B cell (primary cell): ENCODE data around the gene ARHGEF17. TPM values are rescaled to one million over a fixed set of nuclear protein-coding genes. Genes with fewer than 3 reads are reported as not detected.

Experiments
- ATAC-seq: fragments of 200-7000 bp; cut with Tn5 transposase; one replicate; pipeline ENCODE4 v1.10.0; 2021; ENCODE audit warnings: low read depth, mild to moderate bottlenecking, moderate number of reproducible peaks, moderate library complexity
- CTCF ChIA-PET: fragments of 350-600 bp; sonication (Branson Sonifier 250); formaldehyde crosslinking; loops from one replicate; lab custom pipeline; 2021; ENCODE audit warnings: antibody characterized with exemption, inconsistent platforms; lab: Charles Lee
- POLR2A ChIA-PET: fragments of 350-600 bp; sonication (Branson Sonifier 250); formaldehyde crosslinking; loops from one replicate; lab custom pipeline; 2021; ENCODE audit warnings: antibody characterized with exemption; lab: Charles Lee
- DNase-seq: peaks from one replicate; pipeline ENCODE4 v3.0.0; 2013
- H2AFZ ChIP-seq: 2 replicates; pipeline ENCODE4 v1.6.1; 2012; ENCODE audit warnings: mild to moderate bottlenecking, low read depth, low read length; ENCODE audit not compliant: insufficient read depth, poor library complexity, severe bottlenecking
- H3K27ac ChIP-seq, 2 donors: 1 replicate in 1 of 2; 2 replicates in 1 of 2; pipeline ENCODE4 v1.5.1; 2012 to 2013; ENCODE audit warnings: low read length in 2 of 2, mild to moderate bottlenecking in 2 of 2, moderate library complexity in 1 of 2
- H3K27me3 ChIP-seq, 4 experiments: fragments of 200-600 bp in 1 of 4; sonication (generic) in 1 of 4; replicated peaks in 1 of 4; 1 replicate in 2 of 4; 2 replicates in 2 of 4; pipeline versions ENCODE4 v1.6.1 to v1.7.0; 2013 to 2016; ENCODE audit warnings: low read length in 3 of 4, mild to moderate bottlenecking in 2 of 4, mixed read lengths in 1 of 4, moderate library complexity in 1 of 4; ENCODE audit not compliant: insufficient read depth in 4 of 4, control insufficient read depth in 3 of 4; ENCODE audit errors: control extremely low read depth in 1 of 4
- H3K36me3 ChIP-seq, 2 experiments: replicated peaks in 1 of 2; 1 replicate in 1 of 2; 2 replicates in 1 of 2; pipeline versions ENCODE4 v1.6.1 to v1.7.1; 2013; ENCODE audit warnings: low read length in 1 of 2; ENCODE audit not compliant: insufficient read depth in 2 of 2, control insufficient read depth in 1 of 2; ENCODE audit errors: control extremely low read depth in 1 of 2, extremely low read depth in 1 of 2
- H3K4me1 ChIP-seq, 2 donors: fragments of 200-600 bp in 1 of 2; sonication (generic) in 1 of 2; 1 replicate in 1 of 2; 2 replicates in 1 of 2; pipeline versions ENCODE4 v1.5.1 to v1.6.1; 2013 to 2017; ENCODE audit warnings: low read length in 2 of 2; ENCODE audit not compliant: control insufficient read depth in 2 of 2, insufficient read depth in 2 of 2
- H3K4me2 ChIP-seq: replicated peaks from 2 replicates; pipeline ENCODE3; 2012; ENCODE audit warnings: mild to moderate bottlenecking, low read depth, low read length; ENCODE audit not compliant: poor library complexity, severe bottlenecking
- H3K4me3 ChIP-seq, 5 experiments: fragments of 200-600 bp in 1 of 5; sonication (generic) in 1 of 5; 1 replicate in 3 of 5; 2 replicates in 2 of 5; pipeline versions ENCODE4 v1.5.1 to v1.7.0; 2011 to 2016; ENCODE audit warnings: low read length in 4 of 5, mild to moderate bottlenecking in 4 of 5, low read depth in 2 of 5, control low read depth in 1 of 5, moderate library complexity in 1 of 5; ENCODE audit not compliant: insufficient read depth in 1 of 5; ENCODE audit errors: control extremely low read depth in 1 of 5, extremely low read depth in 1 of 5
- H3K79me2 ChIP-seq: fragments of 200-600 bp; sonication (generic); one replicate; pipeline ENCODE4 v1.6.0; 2016; ENCODE audit warnings: low read length; ENCODE audit not compliant: control insufficient read depth, insufficient read depth
- H3K9ac ChIP-seq: fragments of 200-600 bp; sonication (generic); 2 replicates; pipeline ENCODE4 v1.6.1; 2017; ENCODE audit warnings: mild to moderate bottlenecking, low read length, moderate library complexity
- H3K9me3 ChIP-seq, 3 donors: one replicate each; pipeline versions ENCODE4 v1.6.1 to v1.7.1; 2013; ENCODE audit warnings: low read length in 2 of 3; ENCODE audit not compliant: control insufficient read depth in 2 of 3, insufficient read depth in 1 of 3; ENCODE audit errors: control extremely low read depth in 1 of 3
- H4K20me1 ChIP-seq: 2 replicates; pipeline ENCODE4 v1.6.0; 2012; ENCODE audit warnings: mild to moderate bottlenecking, low read length; ENCODE audit not compliant: insufficient read depth, control insufficient read depth, poor library complexity, severe bottlenecking
- H3K27ac Mint-ChIP-seq: one replicate; pipeline ENCODE4 v1.8.0; 2021; ENCODE audit warnings: mixed read lengths
- H3K27me3 Mint-ChIP-seq: one replicate; pipeline ENCODE4 v1.8.0; 2021; ENCODE audit warnings: mixed read lengths
- H3K4me1 Mint-ChIP-seq: one replicate; pipeline ENCODE4 v1.8.0; 2021; ENCODE audit warnings: mixed read lengths
- H3K4me3 Mint-ChIP-seq: one replicate; pipeline ENCODE4 v1.8.0; 2021; ENCODE audit warnings: mixed read lengths
- H3K9me3 Mint-ChIP-seq: one replicate; pipeline ENCODE4 v1.8.0; 2022; ENCODE audit warnings: mixed read lengths; ENCODE audit not compliant: insufficient read depth
- EZH2 ChIP-seq: IDR thresholded peaks from 2 replicates; pipeline ENCODE4 v1.6.1; 2012; ENCODE audit warnings: borderline replicate concordance, low read depth, mild to moderate bottlenecking, moderate library complexity, low read length; ENCODE audit not compliant: insufficient read depth, poor library complexity, severe bottlenecking
- WGBS: methylation state at CpG from one replicate; pipeline ENCODE4 v1.1.5; 2013; ENCODE audit warnings: missing lambda C conversion rate; ENCODE audit not compliant: insufficient coverage; 5-methylcytosine and 5-hydroxymethylcytosine counted together
- intact Hi-C: fragments of 100-400 bp; cut with micrococcal nuclease; formaldehyde crosslinking; loops from one replicate; pipeline ENCODE4 v1.10.0; 2022
- polyA plus RNA-seq: library from polyadenylated mRNA; depleted of rRNA; stranded (reverse); fragments of >200 nt; gene quantifications from 2 replicates; pipeline ENCODE4 v1.2.3, GENCODE V29; 2012
- total RNA-seq, 2 donors: library from RNA; stranded (reverse); fragments of 120-200 nt in 1 of 2; gene quantifications; 1 replicate in 1 of 2; 2 replicates in 1 of 2; pipeline versions ENCODE4 v1.2.3 to v1.2.4, GENCODE V29; 2013 to 2022
- TF ChIP-seq, protein P1 (sequence below): fragments of 200-600 bp; IDR thresholded peaks from one replicate; pipeline ENCODE4 v1.8.0; 2022; ENCODE audit warnings: antibody characterized with exemption, mild to moderate bottlenecking

The ARHGEF17 gene
- total and polyA plus RNA-seq, 2 donors (not counting 1 experiment from before 2014, with no cell fraction given), result 0.05 TPM; not detected in 1

DNA sequence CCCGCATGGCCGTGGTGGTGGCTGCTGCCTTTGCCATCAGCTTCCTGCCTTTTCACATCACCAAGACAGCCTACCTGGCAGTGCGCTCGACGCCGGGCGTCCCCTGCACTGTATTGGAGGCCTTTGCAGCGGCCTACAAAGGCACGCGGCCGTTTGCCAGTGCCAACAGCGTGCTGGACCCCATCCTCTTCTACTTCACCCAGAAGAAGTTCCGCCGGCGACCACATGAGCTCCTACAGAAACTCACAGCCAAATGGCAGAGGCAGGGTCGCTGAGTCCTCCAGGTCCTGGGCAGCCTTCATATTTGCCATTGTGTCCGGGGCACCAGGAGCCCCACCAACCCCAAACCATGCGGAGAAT lies 10.9 kb upstream of the ARHGEF17 start:
- ChIA-PET CTCF (interaction anchor here (1.1 to 10.9 kb wide), 5 partner anchors 9 to 54 kb away, joined by 3 to 104 read pairs (median 13); partner anchors contain the start of gene ARHGEF17), POLR2A (no interaction called here)
- Histone ChIP-seq H2AFZ (no peak overlapping the region), H3K79me2 (no peaks in the 10 kb centered on the region), H3K27me3 (peaks cover 0 to 56% (median 0%) of the 10 kb centered on the region in 4 experiments), H3K4me1 (peaks cover 4 to 5% of the 10 kb centered on the region in 2 donors), H3K9me3 (no peaks in the 10 kb centered on the region), H4K20me1 (no peaks in the 10 kb centered on the region), H3K4me2 (no peak overlapping the region), H3K4me3 (no peak overlapping the region), H3K27ac (no peak overlapping the region), H3K9ac (no peak overlapping the region), H3K36me3 (no peaks in the 10 kb centered on the region)
- Mint-ChIP-seq H3K9me3 (no peaks in the 10 kb centered on the region), H3K27ac (no peak overlapping the region), H3K4me1 (peaks cover 3% of the 10 kb centered on the region), H3K27me3 (peaks cover 23% of the 10 kb centered on the region), H3K4me3 (no peak overlapping the region)
- intact Hi-C loops, result no loop called here
- DNase-seq, result no peak
- no peak for ATAC-seq
- no peak for TF ChIP-seq EZH2
- TF ChIP-seq, protein P1, sequence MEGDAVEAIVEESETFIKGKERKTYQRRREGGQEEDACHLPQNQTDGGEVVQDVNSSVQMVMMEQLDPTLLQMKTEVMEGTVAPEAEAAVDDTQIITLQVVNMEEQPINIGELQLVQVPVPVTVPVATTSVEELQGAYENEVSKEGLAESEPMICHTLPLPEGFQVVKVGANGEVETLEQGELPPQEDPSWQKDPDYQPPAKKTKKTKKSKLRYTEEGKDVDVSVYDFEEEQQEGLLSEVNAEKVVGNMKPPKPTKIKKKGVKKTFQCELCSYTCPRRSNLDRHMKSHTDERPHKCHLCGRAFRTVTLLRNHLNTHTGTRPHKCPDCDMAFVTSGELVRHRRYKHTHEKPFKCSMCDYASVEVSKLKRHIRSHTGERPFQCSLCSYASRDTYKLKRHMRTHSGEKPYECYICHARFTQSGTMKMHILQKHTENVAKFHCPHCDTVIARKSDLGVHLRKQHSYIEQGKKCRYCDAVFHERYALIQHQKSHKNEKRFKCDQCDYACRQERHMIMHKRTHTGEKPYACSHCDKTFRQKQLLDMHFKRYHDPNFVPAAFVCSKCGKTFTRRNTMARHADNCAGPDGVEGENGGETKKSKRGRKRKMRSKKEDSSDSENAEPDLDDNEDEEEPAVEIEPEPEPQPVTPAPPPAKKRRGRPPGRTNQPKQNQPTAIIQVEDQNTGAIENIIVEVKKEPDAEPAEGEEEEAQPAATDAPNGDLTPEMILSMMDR, result no peak
- 96% methylated on average over 15 of the region's 18 CpGs for WGBS

DNA sequence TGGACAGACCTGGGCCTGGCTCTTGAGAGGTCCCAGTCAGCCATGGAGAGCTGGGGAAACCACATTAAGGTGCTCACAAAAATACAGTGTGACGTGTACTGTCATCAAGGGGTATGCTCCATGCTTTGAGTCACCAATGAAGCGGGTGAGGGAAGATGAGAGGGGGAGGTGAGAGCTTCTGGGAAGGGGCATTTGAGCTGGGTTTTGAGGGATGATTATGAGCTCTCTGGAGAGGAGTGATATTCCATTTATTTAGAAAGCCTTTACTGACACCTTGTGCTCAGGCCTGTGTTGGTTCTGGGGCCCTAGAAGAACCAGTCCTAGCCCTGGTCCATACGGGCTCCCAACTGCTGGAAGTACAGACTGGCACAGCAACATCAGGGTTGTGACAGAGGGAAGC lies 10.4 kb upstream of the ARHGEF17 start:
- H3K9me3 Mint-ChIP-seq, result no peaks in the 10 kb centered on the region
- Histone ChIP-seq H3K36me3 (no peaks in the 10 kb centered on the region), H3K4me2 (no peak overlapping the region), H3K9me3 (no peaks in the 10 kb centered on the region), H4K20me1 (no peaks in the 10 kb centered on the region), H3K27me3 (peaks cover 0 to 60% (median 0%) of the 10 kb centered on the region in 4 experiments), H3K27ac (no peak overlapping the region), H3K4me3 (no peak overlapping the region), H3K9ac (no peak overlapping the region), H3K79me2 (no peaks in the 10 kb centered on the region), H3K4me1 (peaks cover 4 to 5% of the 10 kb centered on the region in 2 donors), H2AFZ (no peak overlapping the region)
- ChIA-PET CTCF (interaction anchor here (1.2 to 10.9 kb wide), 5 partner anchors 10 to 53 kb away, joined by 4 to 104 read pairs (median 13); partner anchors contain the start of gene ARHGEF17), POLR2A (no interaction called here)
- H3K4me3 Mint-ChIP-seq, result no peak overlapping the region
- ATAC-seq (no peak), DNase-seq (no peak)
- intact Hi-C loops, result no loop called here
- no peak for TF ChIP-seq EZH2
- TF ChIP-seq, protein P1, result no peak
- H3K27me3 Mint-ChIP-seq, result peaks cover 27% of the 10 kb centered on the region
- 85% methylated on average over 3 of the region's 3 CpGs for WGBS
- peaks cover 3% of the 10 kb centered on the region for H3K4me1 Mint-ChIP-seq
- no peak overlapping the region for H3K27ac Mint-ChIP-seq
